Measurements from ENCODE around the gene GLB1L. TPM values are rescaled to one million over a fixed set of nuclear protein-coding genes. Genes with fewer than 3 reads are reported as not detected.

The GLB1L gene
- total RNA-seq, 6 experiments from 2014 or later = 2.1 to 4.2 (median 2.8) TPM

DNA sequence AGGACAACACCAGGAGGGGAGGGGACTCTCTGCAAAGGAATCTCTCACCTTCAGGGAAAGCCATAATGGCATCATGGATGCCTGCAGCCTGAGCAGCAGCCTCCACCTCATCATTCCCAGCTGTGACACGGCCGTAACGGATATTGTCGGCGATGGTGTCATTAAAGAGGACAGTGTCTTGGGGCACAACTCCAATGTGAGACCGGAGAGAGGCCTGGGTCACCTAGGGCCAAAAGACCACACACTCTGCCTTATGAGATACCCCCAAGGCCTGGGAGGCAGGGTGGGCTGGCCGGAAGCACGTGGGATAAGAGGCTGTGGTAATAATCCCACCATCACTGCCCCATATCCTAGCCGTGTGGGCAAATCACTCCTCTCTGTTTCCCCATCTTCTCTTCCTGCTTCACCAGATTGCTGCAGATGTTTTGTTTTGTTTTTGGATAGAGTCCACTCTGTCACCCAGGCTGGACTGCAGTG is 34.3 kb downstream of the GLB1L start:
- no peak overlapping the region for H3K27ac ChIP-seq

DNA sequence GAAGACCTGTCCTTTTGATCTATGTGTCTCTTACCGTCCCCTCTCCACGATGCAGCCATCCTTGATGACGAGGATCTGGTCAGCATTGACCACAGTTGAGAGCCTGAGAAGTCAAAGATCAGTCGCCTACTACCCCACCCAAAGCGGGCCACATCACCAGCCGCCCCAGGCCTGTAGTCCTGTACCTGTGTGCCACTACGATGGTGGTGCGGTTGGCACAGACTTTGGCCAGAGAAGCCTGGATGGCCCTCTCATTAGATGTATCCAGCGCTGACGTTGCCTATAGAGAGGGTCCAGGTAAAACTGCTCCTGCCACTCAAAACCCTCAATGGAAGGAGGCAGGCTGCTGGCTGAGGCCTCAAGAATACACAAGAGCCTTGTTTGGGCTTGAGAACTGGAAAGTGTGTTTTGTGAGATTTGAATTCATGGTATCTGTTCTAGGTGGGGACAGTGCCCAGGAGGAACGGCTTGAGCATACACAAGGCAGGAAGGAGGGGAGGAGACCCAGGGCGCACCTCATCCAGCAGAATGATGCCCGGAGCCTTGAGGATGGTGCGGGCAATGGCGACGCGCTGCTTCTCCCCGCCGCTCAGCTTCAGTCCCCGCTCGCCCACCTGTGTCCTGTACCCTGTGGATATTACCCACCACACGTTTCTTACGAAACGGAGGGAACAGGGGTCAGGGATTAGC is 34.9 kb downstream of the GLB1L start:
- no peak overlapping the region for H3K27ac ChIP-seq
- H3K4me1 ChIP-seq = peaks cover 0 to 24% (median 8%) of the 10 kb centered on the region in 4 donors
- H3K27me3 ChIP-seq = no peaks in the 10 kb centered on the region
- H3K9me3 ChIP-seq = no peaks in the 10 kb centered on the region
- TF ChIP-seq, protein P1, sequence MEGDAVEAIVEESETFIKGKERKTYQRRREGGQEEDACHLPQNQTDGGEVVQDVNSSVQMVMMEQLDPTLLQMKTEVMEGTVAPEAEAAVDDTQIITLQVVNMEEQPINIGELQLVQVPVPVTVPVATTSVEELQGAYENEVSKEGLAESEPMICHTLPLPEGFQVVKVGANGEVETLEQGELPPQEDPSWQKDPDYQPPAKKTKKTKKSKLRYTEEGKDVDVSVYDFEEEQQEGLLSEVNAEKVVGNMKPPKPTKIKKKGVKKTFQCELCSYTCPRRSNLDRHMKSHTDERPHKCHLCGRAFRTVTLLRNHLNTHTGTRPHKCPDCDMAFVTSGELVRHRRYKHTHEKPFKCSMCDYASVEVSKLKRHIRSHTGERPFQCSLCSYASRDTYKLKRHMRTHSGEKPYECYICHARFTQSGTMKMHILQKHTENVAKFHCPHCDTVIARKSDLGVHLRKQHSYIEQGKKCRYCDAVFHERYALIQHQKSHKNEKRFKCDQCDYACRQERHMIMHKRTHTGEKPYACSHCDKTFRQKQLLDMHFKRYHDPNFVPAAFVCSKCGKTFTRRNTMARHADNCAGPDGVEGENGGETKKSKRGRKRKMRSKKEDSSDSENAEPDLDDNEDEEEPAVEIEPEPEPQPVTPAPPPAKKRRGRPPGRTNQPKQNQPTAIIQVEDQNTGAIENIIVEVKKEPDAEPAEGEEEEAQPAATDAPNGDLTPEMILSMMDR (IDR thresholded peaks at IDR 0.05) = no peak
- TF ChIP-seq POLR2A (IDR thresholded peaks at IDR 0.05) = no peak
- DNase-seq (peak in 1 of 3 donors; percentile 43), ATAC-seq (no peak)
- H3K36me3 ChIP-seq = peaks cover 0 to 59% (median 5%) of the 10 kb centered on the region in 4 donors
- H3K4me3 ChIP-seq = no peak overlapping the region
- 95% methylated on average over 7 of the region's 24 CpGs for WGBS (ENCODE audit: insufficient coverage, low coverage, low lambda C conversion rate, missing lambda C conversion rate)
- intact Hi-C loops (cut with DNase I) = loop anchor here in 1 of 2 donors (5.0 kb wide), 1 partner anchor 48 kb away; the partner anchor contains the start of gene NHEJ1

More for the DNA sequence above, 34.3 kb downstream of the GLB1L start:
- 89% methylated on average over 7 of the region's 9 CpGs for WGBS (ENCODE audit: insufficient coverage, low coverage, low lambda C conversion rate, missing lambda C conversion rate)
- intact Hi-C loops (cut with DNase I) = loop anchor here in 1 of 2 donors (5.0 kb wide), 1 partner anchor 49 kb away; the partner anchor contains the start of gene NHEJ1
- peaks cover 0 to 24% (median 8%) of the 10 kb centered on the region in 4 donors for H3K4me1 ChIP-seq
- no peak overlapping the region for H3K4me3 ChIP-seq
- ATAC-seq (no peak), DNase-seq (peak in 1 of 3 donors; percentile 40)
- no peak for TF ChIP-seq POLR2A (IDR thresholded peaks at IDR 0.05)
- TF ChIP-seq, protein P1 (IDR thresholded peaks at IDR 0.05) = no peak
- H3K9me3 ChIP-seq = no peaks in the 10 kb centered on the region
- no peaks in the 10 kb centered on the region for H3K27me3 ChIP-seq
- peaks cover 0 to 60% (median 5%) of the 10 kb centered on the region in 4 donors for H3K36me3 ChIP-seq

DNA sequence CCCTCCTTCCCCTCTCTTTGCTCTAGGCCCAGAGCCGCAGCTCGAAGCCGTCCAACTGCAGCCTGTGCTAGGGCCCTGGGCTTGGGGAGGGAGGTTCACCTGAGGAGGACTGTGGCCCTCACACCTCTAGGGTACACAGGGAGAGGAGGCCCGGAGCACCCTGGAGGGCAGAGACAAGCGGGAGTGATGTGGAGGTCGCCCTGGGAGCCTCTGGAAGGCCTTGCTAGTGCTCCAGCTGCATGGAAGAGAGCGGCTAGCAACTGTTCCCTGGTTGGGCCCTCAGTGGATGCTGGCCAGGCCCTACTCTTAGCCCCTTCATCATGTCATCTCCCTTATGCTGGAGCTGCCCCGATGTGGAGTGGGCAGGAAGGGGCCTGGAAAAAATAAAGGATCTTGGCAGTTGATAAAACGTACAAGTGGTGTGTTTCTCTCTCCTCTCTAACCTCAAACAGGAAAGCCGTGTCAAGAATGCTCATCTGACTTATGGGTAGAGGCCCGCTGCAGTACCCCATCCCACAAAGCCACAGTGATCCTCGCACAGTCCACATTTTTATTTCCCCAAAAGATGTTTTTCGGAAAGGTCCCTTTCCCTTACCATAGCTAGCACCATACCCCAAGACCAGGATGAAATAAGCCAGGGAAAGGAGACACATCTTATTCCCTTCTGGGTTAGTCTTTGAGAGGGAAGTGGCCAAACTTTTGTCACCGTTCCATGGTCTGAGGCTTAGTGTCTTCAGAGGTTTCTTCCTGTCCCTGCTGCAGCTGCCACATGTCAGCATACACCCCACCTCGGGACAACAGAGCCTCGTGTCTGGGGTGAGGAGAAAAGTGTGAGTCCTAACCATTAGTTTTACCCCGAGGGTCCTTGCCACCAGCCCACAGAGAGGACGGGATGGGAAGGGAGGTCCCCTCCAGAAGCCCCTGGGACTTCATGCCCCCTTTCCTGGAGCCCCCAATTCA is 35.7 kb downstream of the GLB1L start:
- no peaks in the 10 kb centered on the region for H3K9me3 ChIP-seq
- TF ChIP-seq, protein P1 (IDR thresholded peaks at IDR 0.05) = no peak
- no peak for TF ChIP-seq POLR2A (IDR thresholded peaks at IDR 0.05)
- WGBS (ENCODE audit: insufficient coverage, low coverage, low lambda C conversion rate, missing lambda C conversion rate) = 55% methylated on average over 9 of the region's 18 CpGs
- peak overlapping the region in 1 of 3 donors; percentile 95 for H3K27ac ChIP-seq
- DNase-seq (no peak), ATAC-seq (no peak)
- H3K4me1 ChIP-seq = peaks cover 0 to 24% (median 8%) of the 10 kb centered on the region in 4 donors
- no peak overlapping the region for H3K4me3 ChIP-seq
- intact Hi-C loops (cut with DNase I) = loop anchor here (5.0 kb wide), 2 partner anchors 37 to 47 kb away; partner anchors contain the start of genes NHEJ1 (in 1 of the 2) and SLC23A3 (in 1 of the 2)
- peaks cover 0 to 51% (median 5%) of the 10 kb centered on the region in 4 donors for H3K36me3 ChIP-seq
- no peaks in the 10 kb centered on the region for H3K27me3 ChIP-seq

Data from right lobe of liver (tissue), 6 donors.